ENCODE results near the gene WDR82.

WDR82 gene

DNA sequence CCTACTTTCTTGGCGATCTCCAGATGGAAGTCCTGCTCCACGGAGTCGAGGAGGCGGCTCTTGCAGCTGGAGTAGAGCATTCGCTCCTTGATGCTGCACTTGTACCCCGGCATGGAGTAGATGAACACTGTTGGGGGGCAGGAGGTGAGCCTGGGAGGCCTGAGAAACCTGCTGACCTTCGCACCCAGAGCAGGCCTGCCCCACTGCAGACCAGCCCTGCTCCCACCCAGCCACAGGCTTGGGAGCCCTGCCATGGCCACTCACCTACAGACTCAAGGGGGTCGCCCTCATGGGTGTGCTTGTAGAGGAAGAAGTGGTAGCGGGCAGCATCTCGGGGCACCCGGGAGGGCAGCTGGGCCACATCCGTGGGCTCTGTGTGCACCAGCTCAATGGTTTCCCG, 48.8 kb downstream of the WDR82 start:
- no peak overlapping the region for H3K4me3 ChIP-seq (replicated peaks; ENCODE audit: insufficient read depth, low read length)
- no peak for DNase-seq (ENCODE audit: low read depth in 1 of 2, low spot score in 1 of 2)
- H3K27ac ChIP-seq (replicated peaks): no peak overlapping the region
- no peaks in the 10 kb centered on the region for H3K27me3 ChIP-seq (ENCODE audit: insufficient read depth, poor library complexity, severe bottlenecking)
- TF ChIP-seq, protein P1, sequence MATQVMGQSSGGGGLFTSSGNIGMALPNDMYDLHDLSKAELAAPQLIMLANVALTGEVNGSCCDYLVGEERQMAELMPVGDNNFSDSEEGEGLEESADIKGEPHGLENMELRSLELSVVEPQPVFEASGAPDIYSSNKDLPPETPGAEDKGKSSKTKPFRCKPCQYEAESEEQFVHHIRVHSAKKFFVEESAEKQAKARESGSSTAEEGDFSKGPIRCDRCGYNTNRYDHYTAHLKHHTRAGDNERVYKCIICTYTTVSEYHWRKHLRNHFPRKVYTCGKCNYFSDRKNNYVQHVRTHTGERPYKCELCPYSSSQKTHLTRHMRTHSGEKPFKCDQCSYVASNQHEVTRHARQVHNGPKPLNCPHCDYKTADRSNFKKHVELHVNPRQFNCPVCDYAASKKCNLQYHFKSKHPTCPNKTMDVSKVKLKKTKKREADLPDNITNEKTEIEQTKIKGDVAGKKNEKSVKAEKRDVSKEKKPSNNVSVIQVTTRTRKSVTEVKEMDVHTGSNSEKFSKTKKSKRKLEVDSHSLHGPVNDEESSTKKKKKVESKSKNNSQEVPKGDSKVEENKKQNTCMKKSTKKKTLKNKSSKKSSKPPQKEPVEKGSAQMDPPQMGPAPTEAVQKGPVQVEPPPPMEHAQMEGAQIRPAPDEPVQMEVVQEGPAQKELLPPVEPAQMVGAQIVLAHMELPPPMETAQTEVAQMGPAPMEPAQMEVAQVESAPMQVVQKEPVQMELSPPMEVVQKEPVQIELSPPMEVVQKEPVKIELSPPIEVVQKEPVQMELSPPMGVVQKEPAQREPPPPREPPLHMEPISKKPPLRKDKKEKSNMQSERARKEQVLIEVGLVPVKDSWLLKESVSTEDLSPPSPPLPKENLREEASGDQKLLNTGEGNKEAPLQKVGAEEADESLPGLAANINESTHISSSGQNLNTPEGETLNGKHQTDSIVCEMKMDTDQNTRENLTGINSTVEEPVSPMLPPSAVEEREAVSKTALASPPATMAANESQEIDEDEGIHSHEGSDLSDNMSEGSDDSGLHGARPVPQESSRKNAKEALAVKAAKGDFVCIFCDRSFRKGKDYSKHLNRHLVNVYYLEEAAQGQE (IDR thresholded peaks at IDR 0.05; ENCODE audit: insufficient replicate concordance, low read depth): no peak
- TF ChIP-seq POLR2AphosphoS5 (IDR thresholded peaks at IDR 0.05; ENCODE audit: low read depth): no peak; the same call in 1 of the 2 replicates
- no peak for TF ChIP-seq SPI1 (IDR thresholded peaks at IDR 0.05; ENCODE audit: borderline replicate concordance, low read depth)
- TF ChIP-seq, protein P2, sequence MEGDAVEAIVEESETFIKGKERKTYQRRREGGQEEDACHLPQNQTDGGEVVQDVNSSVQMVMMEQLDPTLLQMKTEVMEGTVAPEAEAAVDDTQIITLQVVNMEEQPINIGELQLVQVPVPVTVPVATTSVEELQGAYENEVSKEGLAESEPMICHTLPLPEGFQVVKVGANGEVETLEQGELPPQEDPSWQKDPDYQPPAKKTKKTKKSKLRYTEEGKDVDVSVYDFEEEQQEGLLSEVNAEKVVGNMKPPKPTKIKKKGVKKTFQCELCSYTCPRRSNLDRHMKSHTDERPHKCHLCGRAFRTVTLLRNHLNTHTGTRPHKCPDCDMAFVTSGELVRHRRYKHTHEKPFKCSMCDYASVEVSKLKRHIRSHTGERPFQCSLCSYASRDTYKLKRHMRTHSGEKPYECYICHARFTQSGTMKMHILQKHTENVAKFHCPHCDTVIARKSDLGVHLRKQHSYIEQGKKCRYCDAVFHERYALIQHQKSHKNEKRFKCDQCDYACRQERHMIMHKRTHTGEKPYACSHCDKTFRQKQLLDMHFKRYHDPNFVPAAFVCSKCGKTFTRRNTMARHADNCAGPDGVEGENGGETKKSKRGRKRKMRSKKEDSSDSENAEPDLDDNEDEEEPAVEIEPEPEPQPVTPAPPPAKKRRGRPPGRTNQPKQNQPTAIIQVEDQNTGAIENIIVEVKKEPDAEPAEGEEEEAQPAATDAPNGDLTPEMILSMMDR (IDR thresholded peaks at IDR 0.05; ENCODE audit: insufficient read depth, low read length): no peak
- TF ChIP-seq GABPA (IDR thresholded peaks at IDR 0.05; ENCODE audit: low read depth): no peak

GRCh38 chr3:52228751-52229291, 49.6 kb downstream of the WDR82 start:
- no peak for DNase-seq (ENCODE audit: low read depth in 1 of 2, low spot score in 1 of 2)
- TF ChIP-seq SPI1 (IDR thresholded peaks at IDR 0.05; ENCODE audit: borderline replicate concordance, low read depth): no peak
- TF ChIP-seq GABPA (IDR thresholded peaks at IDR 0.05; ENCODE audit: low read depth): no peak
- TF ChIP-seq POLR2AphosphoS5 (IDR thresholded peaks at IDR 0.05; ENCODE audit: low read depth): no peak
- TF ChIP-seq, protein P2 (IDR thresholded peaks at IDR 0.05; ENCODE audit: insufficient read depth, low read length): no peak
- TF ChIP-seq, protein P1 (IDR thresholded peaks at IDR 0.05; ENCODE audit: insufficient replicate concordance, low read depth): no peak
- Histone ChIP-seq H3K27me3 (ENCODE audit: insufficient read depth, poor library complexity, severe bottlenecking) (no peaks in the 10 kb centered on the region), H3K4me3 (replicated peaks; ENCODE audit: insufficient read depth, low read length) (no peak overlapping the region), H3K27ac (replicated peaks) (no peak overlapping the region)

GRCh38 chr3:52228266-52228665, 50.2 kb downstream of the WDR82 start:
- H3K27ac ChIP-seq (replicated peaks): no peak overlapping the region
- TF ChIP-seq POLR2AphosphoS5 (IDR thresholded peaks at IDR 0.05; ENCODE audit: low read depth) (no peak; the same call in none of the 2 replicates), SPI1 (IDR thresholded peaks at IDR 0.05; ENCODE audit: borderline replicate concordance, low read depth) (no peak)
- TF ChIP-seq, protein P1 (IDR thresholded peaks at IDR 0.05; ENCODE audit: insufficient replicate concordance, low read depth): no peak
- TF ChIP-seq, protein P2 (IDR thresholded peaks at IDR 0.05; ENCODE audit: insufficient read depth, low read length): no peak
- H3K4me3 ChIP-seq (replicated peaks; ENCODE audit: insufficient read depth, low read length): no peak overlapping the region
- DNase-seq (ENCODE audit: low read depth in 1 of 2, low spot score in 1 of 2): no peak
- no peaks in the 10 kb centered on the region for H3K27me3 ChIP-seq (ENCODE audit: insufficient read depth, poor library complexity, severe bottlenecking)
